ENCODE data around the gene ARHGAP22. TPM values are rescaled to one million over a fixed set of nuclear protein-coding genes. Genes with fewer than 3 reads are reported as not detected.
"Not testable (repeated sequence)": the region's sequence is repeated elsewhere in the genome, so short reads cannot be mapped to it uniquely, and the experiment has no call there.

ARHGAP22 gene
- total RNA-seq, 1 donor from 2014 or later, result 2.0 TPM

GRCh38 chr10:48431871-48432270 is 173.0 kb downstream of the ARHGAP22 start:
- no peaks in the 10 kb centered on the region for H3K27me3 ChIP-seq
- no peaks in the 10 kb centered on the region for H3K9me3 ChIP-seq
- H3K36me3 ChIP-seq, result peaks cover 2 to 25% of the 10 kb centered on the region in 2 donors
- H3K4me3 ChIP-seq, result no peak overlapping the region
- no peaks in the 10 kb centered on the region for H3K4me1 ChIP-seq
- intact Hi-C loops (cut with DNase I), result no loop called here
- H3K27ac ChIP-seq, result no peak overlapping the region
- no peak for DNase-seq (ENCODE audit: low spot score in 2 of 2)
- no peak for TF ChIP-seq CTCF (IDR thresholded peaks at IDR 0.05)

- Histone ChIP-seq H3K9me3 (no peaks in the 10 kb centered on the region), H3K4me1 (no peaks in the 10 kb centered on the region), H3K4me3 (no peak overlapping the region), H3K27ac (no peak overlapping the region), H3K27me3 (no peaks in the 10 kb centered on the region), H3K36me3 (peaks cover 0 to 19% of the 10 kb centered on the region in 2 donors)
- DNase-seq (ENCODE audit: low spot score in 2 of 2), result no peak
- no peak for TF ChIP-seq CTCF (IDR thresholded peaks at IDR 0.05)
- intact Hi-C loops (cut with DNase I), result no loop called here
Observed at GRCh38 chr10:48430402-48430993, 174.4 kb downstream of the ARHGAP22 start.

GRCh38 chr10:48429309-48429708 is 175.6 kb downstream of the ARHGAP22 start:
- H3K4me3 ChIP-seq, result no peak overlapping the region
- H3K9me3 ChIP-seq, result no peaks in the 10 kb centered on the region
- DNase-seq (ENCODE audit: low spot score in 2 of 2), result no peak
- H3K27ac ChIP-seq, result no peak overlapping the region
- H3K36me3 ChIP-seq, result peaks cover 0 to 9% of the 10 kb centered on the region in 2 donors
- intact Hi-C loops (cut with DNase I), result no loop called here
- H3K4me1 ChIP-seq, result no peaks in the 10 kb centered on the region
- TF ChIP-seq CTCF (IDR thresholded peaks at IDR 0.05), result no peak
- H3K27me3 ChIP-seq, result no peaks in the 10 kb centered on the region

- intact Hi-C loops (cut with DNase I), result no loop called here
- Histone ChIP-seq H3K4me3 (no peak overlapping the region), H3K36me3 (peaks cover 0 to 9% of the 10 kb centered on the region in 2 donors), H3K27ac (no peak overlapping the region), H3K27me3 (no peaks in the 10 kb centered on the region), H3K9me3 (no peaks in the 10 kb centered on the region), H3K4me1 (no peaks in the 10 kb centered on the region)
- DNase-seq (ENCODE audit: low spot score in 2 of 2), result no peak
- no peak for TF ChIP-seq CTCF (IDR thresholded peaks at IDR 0.05)
Observed at GRCh38 chr10:48428896-48429295, 176.0 kb downstream of the ARHGAP22 start.

DNA sequence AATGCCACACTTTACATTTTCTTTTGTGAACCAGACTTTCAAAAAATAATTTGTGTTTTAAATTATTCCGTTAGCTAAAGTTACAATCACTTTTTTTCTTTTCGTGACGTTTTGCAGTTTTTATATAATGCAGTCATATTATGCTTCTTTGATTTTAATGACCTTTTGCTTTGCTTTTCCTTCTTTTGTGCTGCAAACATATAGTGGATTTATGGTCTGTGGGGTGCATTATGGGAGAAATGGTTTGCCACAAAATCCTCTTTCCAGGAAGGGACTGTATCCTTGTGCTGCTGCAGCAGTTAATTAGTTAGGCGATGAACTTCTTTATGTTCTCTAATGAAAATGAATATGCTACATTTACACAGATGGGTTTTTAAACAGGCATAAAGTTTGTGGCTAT is 181.0 kb downstream of the ARHGAP22 start:
- H3K9me3 ChIP-seq, result no peaks in the 10 kb centered on the region
- no peak overlapping the region for H3K4me3 ChIP-seq
- intact Hi-C loops (cut with DNase I), result no loop called here
- DNase-seq (ENCODE audit: low spot score in 2 of 2), result no peak
- no peaks in the 10 kb centered on the region for H3K27me3 ChIP-seq
- peaks cover 0 to 3% of the 10 kb centered on the region in 2 donors for H3K36me3 ChIP-seq
- no peak overlapping the region for H3K27ac ChIP-seq
- TF ChIP-seq CTCF (IDR thresholded peaks at IDR 0.05), result no peak
- no peaks in the 10 kb centered on the region for H3K4me1 ChIP-seq

GRCh38 chr10:48421862-48422261 is 183.0 kb downstream of the ARHGAP22 start:
- H3K4me1 ChIP-seq; H3K4me3 ChIP-seq; H3K9me3 ChIP-seq; DNase-seq (ENCODE audit: low spot score in 2 of 2); H3K36me3 ChIP-seq; H3K27ac ChIP-seq; intact Hi-C loops (cut with DNase I); H3K27me3 ChIP-seq: not testable (repeated sequence)

Data from ascending aorta (tissue), 2 donors.